GM12801 (cell line): ENCODE measurements around the gene ST3GAL3.

ENCODE experiments used
- TF ChIP-seq, protein P1 (sequence below): IDR thresholded peaks from one replicate; pipeline ENCODE4 v1.5.1; 2011; ENCODE audit warnings: control low read depth; ENCODE audit not compliant: insufficient read length; ENCODE audit errors: extremely low read depth

ST3GAL3 gene

GRCh38 chr1:43878854-43879253, 171.5 kb downstream of the ST3GAL3 start:
- TF ChIP-seq, protein P1, sequence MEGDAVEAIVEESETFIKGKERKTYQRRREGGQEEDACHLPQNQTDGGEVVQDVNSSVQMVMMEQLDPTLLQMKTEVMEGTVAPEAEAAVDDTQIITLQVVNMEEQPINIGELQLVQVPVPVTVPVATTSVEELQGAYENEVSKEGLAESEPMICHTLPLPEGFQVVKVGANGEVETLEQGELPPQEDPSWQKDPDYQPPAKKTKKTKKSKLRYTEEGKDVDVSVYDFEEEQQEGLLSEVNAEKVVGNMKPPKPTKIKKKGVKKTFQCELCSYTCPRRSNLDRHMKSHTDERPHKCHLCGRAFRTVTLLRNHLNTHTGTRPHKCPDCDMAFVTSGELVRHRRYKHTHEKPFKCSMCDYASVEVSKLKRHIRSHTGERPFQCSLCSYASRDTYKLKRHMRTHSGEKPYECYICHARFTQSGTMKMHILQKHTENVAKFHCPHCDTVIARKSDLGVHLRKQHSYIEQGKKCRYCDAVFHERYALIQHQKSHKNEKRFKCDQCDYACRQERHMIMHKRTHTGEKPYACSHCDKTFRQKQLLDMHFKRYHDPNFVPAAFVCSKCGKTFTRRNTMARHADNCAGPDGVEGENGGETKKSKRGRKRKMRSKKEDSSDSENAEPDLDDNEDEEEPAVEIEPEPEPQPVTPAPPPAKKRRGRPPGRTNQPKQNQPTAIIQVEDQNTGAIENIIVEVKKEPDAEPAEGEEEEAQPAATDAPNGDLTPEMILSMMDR: no peak

GRCh38 chr1:43879414-43879813, 172.1 kb downstream of the ST3GAL3 start:
- TF ChIP-seq, protein P1: no peak

GRCh38 chr1:43879996-43880395, 172.7 kb downstream of the ST3GAL3 start:
- TF ChIP-seq, protein P1: no peak

DNA sequence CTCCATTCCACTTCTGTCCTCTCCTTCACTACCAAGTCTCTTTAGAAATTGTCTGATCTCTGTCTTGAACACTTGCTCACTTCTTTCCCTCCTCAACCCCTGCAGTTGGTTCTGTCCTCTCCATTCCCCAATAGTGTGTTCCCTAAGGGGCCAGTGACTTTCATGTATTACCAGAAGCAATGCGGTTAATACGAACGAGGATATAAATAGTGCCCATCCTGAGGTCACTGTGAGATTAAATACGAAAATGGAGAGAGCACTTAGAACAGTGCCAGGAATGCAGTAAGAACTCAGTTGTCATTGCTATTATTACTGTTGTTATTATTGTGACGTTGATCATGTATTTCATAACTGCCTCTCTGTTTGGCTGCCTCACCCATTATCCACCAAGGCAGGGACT, 173.3 kb downstream of the ST3GAL3 start:
- TF ChIP-seq, protein P1: no peak

GRCh38 chr1:43881415-43881814, 174.1 kb downstream of the ST3GAL3 start:
- TF ChIP-seq, protein P1: no peak

DNA sequence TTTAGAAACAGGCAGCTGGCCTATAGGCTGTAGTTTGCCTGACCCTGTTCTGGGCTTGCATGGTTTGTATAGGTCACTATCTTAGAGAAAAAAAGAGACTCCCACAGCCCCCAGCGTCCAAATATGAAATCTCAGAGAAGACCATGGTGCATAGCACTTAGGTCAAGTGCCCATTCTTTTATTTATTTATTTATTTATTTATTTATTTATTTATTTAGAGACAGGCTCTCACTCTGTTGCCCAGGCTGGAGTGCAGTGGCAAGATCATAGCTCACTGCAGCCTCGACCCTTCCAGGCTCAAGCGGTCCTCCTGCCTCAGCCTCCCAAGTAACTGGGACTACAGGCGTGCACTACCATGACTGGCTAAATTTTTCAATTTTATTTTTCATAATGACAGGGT, 175.4 kb downstream of the ST3GAL3 start:
- TF ChIP-seq, protein P1: no peak

DNA sequence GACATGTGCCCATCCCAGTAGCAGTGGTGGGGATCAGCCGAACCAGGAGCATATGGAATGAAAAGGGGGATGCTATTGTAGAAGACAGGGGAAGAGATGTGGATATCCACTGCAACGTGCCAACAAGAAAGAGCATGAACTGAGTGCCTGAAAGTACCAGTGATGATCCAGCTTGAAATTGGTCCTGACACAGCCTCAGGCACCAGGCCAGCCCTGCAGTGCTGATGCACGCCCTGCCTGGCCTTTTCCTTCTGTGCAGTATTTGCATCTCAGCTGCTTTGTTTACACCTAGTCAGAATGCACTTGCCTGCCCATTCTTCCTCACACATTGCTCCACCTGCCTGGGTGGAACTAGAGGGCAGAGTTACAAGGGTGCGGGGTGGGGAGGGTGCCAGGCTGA, 176.0 kb downstream of the ST3GAL3 start:
- TF ChIP-seq, protein P1: no peak
